T-cell (primary cell): ENCODE data around the gene IGLON5. TPM values are rescaled to one million over a fixed set of nuclear protein-coding genes. Genes with fewer than 3 reads are reported as not detected.

ENCODE experiments used
- ATAC-seq, 4 experiments: fragments of 200-7000 bp in 3 of 4; fragments of 150-1000 bp in 1 of 4; cut with Tn5 transposase; replicated peaks in 1 of 4; 1 replicate in 3 of 4; 2 replicates in 1 of 4; pipeline ENCODE4 v1.10.0; 2021; ENCODE audit warnings: moderate library complexity in 3 of 4, mild to moderate bottlenecking in 2 of 4, moderate number of reproducible peaks in 1 of 4
- CTCF ChIA-PET, 2 donors: fragments of 300-600 bp; sonication (Branson Sonifier 250); formaldehyde crosslinking; loops; one replicate each; lab custom pipeline; 2022; ENCODE audit warnings: antibody characterized with exemption in 2 of 2; lab: Charles Lee
- POLR2A ChIA-PET, 2 donors: fragments of 300-600 bp; sonication (Branson Sonifier 250); formaldehyde crosslinking; loops; one replicate each; lab custom pipeline; 2022; ENCODE audit warnings: antibody characterized with exemption in 2 of 2; lab: Charles Lee
- DNase-seq, 35 experiments: peaks; one replicate each; pipeline versions ENCODE4 v3.0.0 to v3.0.0-alpha.2; 2013 to 2023
- H3K27ac ChIP-seq: one replicate; pipeline ENCODE4 v1.5.1; 2013; ENCODE audit warnings: low read length
- H3K27me3 ChIP-seq, 2 experiments: replicated peaks in 1 of 2; 1 replicate in 1 of 2; 2 replicates in 1 of 2; pipeline versions ENCODE4 v1.6.1 to v1.7.0; 2013; ENCODE audit warnings: low read length in 1 of 2, mixed read lengths in 1 of 2; ENCODE audit not compliant: control insufficient read depth in 2 of 2, insufficient read depth in 2 of 2; ENCODE audit errors: extremely low read depth in 1 of 2
- H3K36me3 ChIP-seq, 2 donors: 1 replicate in 1 of 2; 2 replicates in 1 of 2; pipeline versions ENCODE4 v1.6.1 to v1.7.0; 2013; ENCODE audit warnings: low read length in 1 of 2; ENCODE audit not compliant: control insufficient read depth in 2 of 2, insufficient read depth in 1 of 2; ENCODE audit errors: extremely low read depth in 1 of 2
- H3K4me1 ChIP-seq, 2 experiments: 1 replicate in 1 of 2; 2 replicates in 1 of 2; pipeline versions ENCODE4 v1.6.1 to v1.7.0; 2013; ENCODE audit warnings: low read length in 2 of 2, mixed read lengths in 1 of 2; ENCODE audit not compliant: insufficient read depth in 2 of 2, control insufficient read depth in 1 of 2; ENCODE audit errors: extremely low read depth in 1 of 2
- H3K4me3 ChIP-seq, 2 donors: 1 replicate in 1 of 2; 2 replicates in 1 of 2; pipeline versions ENCODE4 v1.5.1 to v1.7.0; 2013; ENCODE audit warnings: mild to moderate bottlenecking in 2 of 2, low read length in 1 of 2, moderate library complexity in 1 of 2; ENCODE audit not compliant: control insufficient read depth in 1 of 2; ENCODE audit errors: extremely low read depth in 1 of 2
- H3K9me3 ChIP-seq: 2 replicates; pipeline ENCODE4 v1.7.0; 2013
- H3K27ac Mint-ChIP-seq, 2 donors: one replicate each; pipeline ENCODE4 v1.8.0; 2020 to 2021; ENCODE audit warnings: mild to moderate bottlenecking in 2 of 2, mixed read lengths in 2 of 2
- H3K27me3 Mint-ChIP-seq, 2 donors: one replicate each; pipeline ENCODE4 v1.8.0; 2021 to 2022; ENCODE audit warnings: mixed read lengths in 2 of 2
- H3K36me3 Mint-ChIP-seq: one replicate; pipeline ENCODE4 v1.8.0; 2021; ENCODE audit warnings: mixed read lengths
- H3K4me1 Mint-ChIP-seq, 3 donors: one replicate each; pipeline ENCODE4 v1.8.0; 2020 to 2022; ENCODE audit warnings: mixed read lengths in 3 of 3, mild to moderate bottlenecking in 1 of 3
- H3K4me3 Mint-ChIP-seq, 3 donors: one replicate each; pipeline ENCODE4 v1.8.0; 2020 to 2022; ENCODE audit warnings: mild to moderate bottlenecking in 3 of 3, mixed read lengths in 3 of 3, moderate library complexity in 3 of 3
- H3K9me3 Mint-ChIP-seq, 3 donors: one replicate each; pipeline ENCODE4 v1.8.0; 2020 to 2022; ENCODE audit warnings: mixed read lengths in 3 of 3
- WGBS: methylation state at CpG from one replicate; pipeline ENCODE4 v1.1.5; 2013; ENCODE audit warnings: missing lambda C conversion rate; ENCODE audit not compliant: insufficient coverage; 5-methylcytosine and 5-hydroxymethylcytosine counted together
- total RNA-seq, 35 experiments: library from RNA in 6 of 35; stranded (reverse) in 6 of 35; fragments of 120-200 nt in 1 of 35; gene quantifications; one replicate each; pipeline versions ENCODE4 v1.2.1 to v1.2.4 and lab custom pipeline; 2013 to 2026

IGLON5 gene
- total RNA-seq, 5 donors from 2014 or later (not counting 1 experiment from before 2014, with no cell fraction given), result 0.10 TPM; not detected in 4

DNA sequence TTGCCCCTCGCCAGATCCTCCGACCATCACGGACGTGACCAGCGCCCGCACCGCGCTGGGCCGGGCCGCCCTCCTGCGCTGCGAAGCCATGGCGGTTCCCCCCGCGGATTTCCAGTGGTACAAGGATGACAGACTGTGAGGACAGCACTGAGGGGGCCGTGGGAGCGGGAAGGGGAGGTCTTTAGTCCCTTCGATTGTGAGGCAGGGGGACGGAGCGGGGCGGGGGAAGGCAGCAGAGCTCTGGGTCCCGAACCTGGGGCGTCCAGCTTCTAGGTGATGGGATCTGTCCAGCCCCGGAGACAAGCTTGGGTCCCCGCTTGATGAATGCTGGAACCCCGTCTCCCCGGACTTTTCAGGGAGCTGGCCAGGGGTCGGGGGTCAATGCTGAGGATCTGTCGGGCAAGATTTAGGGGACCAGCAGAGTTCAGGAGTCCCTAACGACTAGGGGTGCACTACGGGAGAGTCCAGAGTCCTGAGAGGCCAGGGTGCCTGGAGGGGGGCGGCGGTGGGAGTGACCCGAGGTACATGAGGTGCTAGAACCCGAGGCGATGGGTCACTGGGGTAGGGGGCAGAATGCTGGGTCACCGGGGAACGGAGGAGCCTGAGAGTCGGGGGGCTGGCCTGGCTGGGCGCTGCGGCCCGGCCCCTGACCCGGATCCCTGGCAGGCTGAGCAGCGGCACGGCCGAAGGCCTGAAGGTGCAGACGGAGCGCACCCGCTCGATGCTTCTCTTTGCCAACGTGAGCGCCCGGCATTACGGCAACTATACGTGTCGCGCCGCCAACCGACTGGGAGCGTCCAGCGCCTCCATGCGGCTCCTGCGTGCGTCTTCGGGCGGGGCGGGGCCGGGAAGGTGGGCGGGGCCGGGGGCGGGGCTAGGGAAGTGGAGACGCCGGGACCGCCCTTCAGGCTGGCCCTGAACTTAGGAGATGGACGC lies 15.9 kb downstream of the IGLON5 start:
- peak in 30 of 35 experiments; percentile 18 to 59 (median 33) for DNase-seq
- WGBS, result 9% methylated on average over 53 of the region's 75 CpGs

DNA sequence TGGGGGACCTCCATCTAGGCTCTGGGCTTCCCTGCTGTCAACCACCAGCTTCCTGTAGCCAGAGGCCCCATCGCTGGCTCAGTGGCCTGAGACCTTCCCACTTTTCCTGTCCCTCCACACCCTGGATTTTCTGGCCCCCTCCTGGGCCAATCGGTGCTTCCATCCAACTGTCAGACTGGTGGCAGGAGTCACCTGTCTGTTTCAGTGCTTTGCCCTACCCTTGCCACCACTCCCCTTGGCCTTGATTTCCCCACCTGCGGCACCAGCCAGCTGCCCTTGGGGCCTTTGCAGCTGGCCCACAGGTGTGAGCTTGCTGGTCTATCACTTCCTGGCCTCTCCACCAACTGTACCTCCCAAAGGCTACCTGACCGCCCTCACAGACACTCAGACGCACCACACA lies 18.0 kb downstream of the IGLON5 start:
- POLR2A ChIA-PET, result no interaction called here
- DNase-seq, result no peak
- Mint-ChIP-seq H3K36me3 (peaks cover 3% of the 10 kb centered on the region), H3K9me3 (peaks cover 0 to 4% (median 0%) of the 10 kb centered on the region in 3 donors), H3K4me3 (no peak overlapping the region), H3K4me1 (peaks cover 6 to 7% (median 7%) of the 10 kb centered on the region in 3 donors), H3K27me3 (peaks cover 48 to 57% of the 10 kb centered on the region in 2 donors), H3K27ac (no peak overlapping the region)
- Histone ChIP-seq H3K4me1 (peaks cover 0 to 15% of the 10 kb centered on the region in 2 experiments), H3K4me3 (no peak overlapping the region), H3K9me3 (no peaks in the 10 kb centered on the region), H3K36me3 (no peaks in the 10 kb centered on the region), H3K27ac (no peak overlapping the region), H3K27me3 (peaks cover 0 to 65% of the 10 kb centered on the region in 2 experiments)
- no peak for ATAC-seq
- WGBS, result 79% methylated on average over 4 of the region's 5 CpGs
- CTCF ChIA-PET, result interaction anchor here in 1 of 2 donors (0.8 kb wide), 1 partner anchor 12 kb away, joined by 3 read pairs; no protein-coding TSS in a partner anchor

More for the DNA sequence above, 15.9 kb downstream of the IGLON5 start:
- Histone ChIP-seq H3K9me3 (no peaks in the 10 kb centered on the region), H3K4me3 (peak overlapping the region in 1 of 2 donors; percentile 40), H3K36me3 (no peaks in the 10 kb centered on the region), H3K27me3 (peaks cover 0 to 67% of the 10 kb centered on the region in 2 experiments), H3K4me1 (peaks cover 0 to 15% of the 10 kb centered on the region in 2 experiments), H3K27ac (no peak overlapping the region)
- Mint-ChIP-seq H3K4me3 (peak overlapping the region in 2 of 3 donors; percentile 55 to 59), H3K36me3 (peaks cover 3% of the 10 kb centered on the region), H3K27me3 (peaks cover 60 to 77% of the 10 kb centered on the region in 2 donors), H3K9me3 (peaks cover 0 to 4% (median 0%) of the 10 kb centered on the region in 3 donors), H3K27ac (no peak overlapping the region), H3K4me1 (peaks cover 6 to 7% (median 7%) of the 10 kb centered on the region in 3 donors)
- ATAC-seq, result peak; percentile 61 to 86 (median 70)
- ChIA-PET POLR2A (no interaction called here), CTCF (no interaction called here)

DNA sequence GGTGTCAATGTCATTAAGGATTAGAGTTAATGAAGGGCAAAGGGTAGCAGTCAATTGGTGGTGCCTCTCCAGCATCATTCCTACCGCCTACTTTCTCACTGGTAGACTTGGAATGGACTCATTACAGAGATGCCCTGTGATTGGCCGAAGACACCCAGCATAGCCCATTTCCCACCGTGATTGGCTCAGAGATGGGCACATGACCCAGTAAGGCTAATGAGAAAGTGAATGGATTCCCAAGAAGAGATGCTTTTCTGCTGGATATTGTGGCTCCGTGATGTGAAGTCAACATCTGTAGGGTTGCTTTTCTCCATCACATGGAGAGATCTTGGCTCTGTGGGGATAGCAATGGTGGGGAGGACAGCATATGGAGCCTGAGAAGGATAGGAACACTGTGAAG lies 18.9 kb downstream of the IGLON5 start:
- H3K27me3 Mint-ChIP-seq, result peaks cover 51 to 53% of the 10 kb centered on the region in 2 donors
- peaks cover 0 to 4% (median 0%) of the 10 kb centered on the region in 3 donors for H3K9me3 Mint-ChIP-seq
- H3K27ac Mint-ChIP-seq, result no peak overlapping the region

DNA sequence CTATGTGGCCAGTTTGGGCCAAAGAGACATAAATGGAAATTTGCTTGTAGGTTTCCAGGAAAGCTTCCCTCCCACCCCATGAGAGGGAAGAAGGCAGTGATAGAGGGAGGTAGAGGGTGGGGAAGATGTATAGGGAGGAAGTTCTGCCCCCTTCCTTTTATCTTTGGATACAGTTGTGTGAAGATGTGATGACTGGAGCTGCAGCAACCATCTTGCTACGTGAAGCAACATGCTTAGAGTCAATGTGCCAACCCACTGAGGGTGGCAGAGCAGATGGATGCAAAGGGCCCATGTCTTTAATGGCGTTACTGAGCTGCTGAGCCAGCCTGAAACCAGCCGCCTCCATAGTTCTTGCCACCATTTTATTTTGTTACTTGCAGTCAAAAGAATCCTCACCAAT lies 19.7 kb downstream of the IGLON5 start:
- Mint-ChIP-seq H3K27me3 (peaks cover 43 to 45% of the 10 kb centered on the region in 2 donors), H3K9me3 (peaks cover 0 to 4% (median 0%) of the 10 kb centered on the region in 3 donors), H3K4me3 (no peak overlapping the region), H3K36me3 (peaks cover 3% of the 10 kb centered on the region), H3K27ac (no peak overlapping the region), H3K4me1 (peaks cover 6 to 7% (median 7%) of the 10 kb centered on the region in 3 donors)
- Histone ChIP-seq H3K4me1 (peaks cover 0 to 15% of the 10 kb centered on the region in 2 experiments), H3K27me3 (peaks cover 0 to 50% of the 10 kb centered on the region in 2 experiments), H3K9me3 (no peaks in the 10 kb centered on the region), H3K27ac (no peak overlapping the region), H3K4me3 (no peak overlapping the region), H3K36me3 (no peaks in the 10 kb centered on the region)
- 62% methylated on average over 3 of the region's 3 CpGs for WGBS
- POLR2A ChIA-PET, result no interaction called here
- DNase-seq, result no peak
- ATAC-seq, result no peak
- CTCF ChIA-PET, result no interaction called here

More for the DNA sequence above, 18.9 kb downstream of the IGLON5 start:
- no peak for ATAC-seq
- Histone ChIP-seq H3K4me3 (no peak overlapping the region), H3K4me1 (peaks cover 0 to 15% of the 10 kb centered on the region in 2 experiments), H3K27ac (no peak overlapping the region), H3K9me3 (no peaks in the 10 kb centered on the region), H3K27me3 (peaks cover 0 to 58% of the 10 kb centered on the region in 2 experiments), H3K36me3 (no peaks in the 10 kb centered on the region)
- H3K4me3 Mint-ChIP-seq, result no peak overlapping the region
- H3K36me3 Mint-ChIP-seq, result peaks cover 3% of the 10 kb centered on the region
- ChIA-PET CTCF (no interaction called here), POLR2A (no interaction called here)
- 81% methylated on average over 3 of the region's 4 CpGs for WGBS
- H3K4me1 Mint-ChIP-seq, result peaks cover 6 to 7% (median 7%) of the 10 kb centered on the region in 3 donors
- DNase-seq, result no peak

DNA sequence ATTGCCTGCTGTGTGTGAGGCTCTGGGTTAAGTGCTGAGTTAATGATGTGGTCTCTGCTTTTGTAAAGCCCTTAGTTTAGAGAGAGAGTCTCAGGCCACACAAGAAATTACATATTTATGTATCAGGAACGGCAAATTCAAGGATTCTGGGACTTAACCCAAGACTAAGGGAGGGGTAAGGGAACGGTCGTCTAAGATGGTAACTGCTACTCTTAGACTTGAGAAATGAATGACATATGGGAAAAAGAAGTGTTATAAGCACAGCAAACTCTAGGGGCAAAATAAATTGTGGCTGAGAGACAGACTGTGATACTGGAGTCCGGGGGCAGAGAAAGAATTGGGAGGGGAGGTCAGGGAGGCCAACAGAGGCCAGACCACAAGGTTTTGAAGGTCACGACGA lies 20.3 kb downstream of the IGLON5 start:
- Histone ChIP-seq H3K4me1 (peaks cover 0 to 15% of the 10 kb centered on the region in 2 experiments), H3K27me3 (peaks cover 0 to 45% of the 10 kb centered on the region in 2 experiments), H3K9me3 (no peaks in the 10 kb centered on the region), H3K4me3 (no peak overlapping the region), H3K36me3 (no peaks in the 10 kb centered on the region), H3K27ac (no peak overlapping the region)
- Mint-ChIP-seq H3K4me3 (no peak overlapping the region), H3K27ac (peak overlapping the region in 1 of 2 donors; percentile 3), H3K36me3 (peaks cover 3% of the 10 kb centered on the region), H3K9me3 (peaks cover 0 to 4% (median 0%) of the 10 kb centered on the region in 3 donors), H3K27me3 (peaks cover 42 to 43% of the 10 kb centered on the region in 2 donors), H3K4me1 (peaks cover 6 to 7% (median 7%) of the 10 kb centered on the region in 3 donors)
- DNase-seq (no peak), ATAC-seq (no peak)
- 94% methylated on average over 5 of the region's 6 CpGs for WGBS
- CTCF ChIA-PET, result no interaction called here
- POLR2A ChIA-PET, result no interaction called here

DNA sequence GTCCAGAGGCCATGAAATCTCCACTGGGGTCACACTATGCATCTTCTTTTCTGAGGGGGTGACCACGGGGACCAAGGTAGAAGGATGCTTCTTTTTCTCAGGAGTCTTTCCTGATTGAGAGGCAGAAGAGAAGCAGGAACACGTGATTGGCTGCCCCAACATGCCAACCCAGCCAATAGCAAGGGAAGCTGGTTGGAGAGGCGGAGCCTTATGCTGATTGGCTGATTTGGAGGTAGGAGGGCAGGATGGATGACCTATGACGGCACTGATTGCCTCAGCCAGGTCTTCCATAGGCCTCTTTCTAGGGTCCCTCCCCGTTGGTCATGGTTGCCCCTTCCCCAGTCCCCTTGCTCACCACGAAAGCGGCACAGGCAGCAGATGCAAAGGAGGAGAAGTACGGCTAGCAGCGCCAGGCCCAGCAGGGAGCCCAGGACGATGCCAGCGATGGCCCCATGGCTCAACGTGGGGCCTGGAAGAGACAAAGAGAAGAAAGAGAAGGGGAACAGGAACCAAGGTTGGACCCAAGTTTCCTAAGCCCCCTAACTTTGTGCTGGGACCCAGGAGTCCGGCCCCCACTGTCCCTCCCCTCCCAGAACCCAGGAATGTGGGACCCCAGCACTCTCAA lies 22.5 kb downstream of the IGLON5 start:
- no peak overlapping the region for H3K27ac Mint-ChIP-seq

More for the DNA sequence above, 22.5 kb downstream of the IGLON5 start:
- H3K27me3 Mint-ChIP-seq, result peaks cover 23 to 36% of the 10 kb centered on the region in 2 donors
- H3K27ac ChIP-seq, result no peak overlapping the region
- peaks cover 0 to 4% (median 0%) of the 10 kb centered on the region in 3 donors for H3K9me3 Mint-ChIP-seq
- H3K36me3 Mint-ChIP-seq, result peaks cover 3% of the 10 kb centered on the region
- no peaks in the 10 kb centered on the region for H3K36me3 ChIP-seq
- no peak for DNase-seq
- H3K4me3 ChIP-seq, result no peak overlapping the region
- POLR2A ChIA-PET, result no interaction called here
- WGBS, result 90% methylated on average over 9 of the region's 13 CpGs
- CTCF ChIA-PET, result no interaction called here
- ATAC-seq, result no peak
- peaks cover 2 to 7% of the 10 kb centered on the region in 2 experiments for H3K4me1 ChIP-seq
- no peaks in the 10 kb centered on the region for H3K9me3 ChIP-seq
- H3K4me1 Mint-ChIP-seq, result peaks cover under 1 to 7% (median 4%) of the 10 kb centered on the region in 3 donors
- no peak overlapping the region for H3K4me3 Mint-ChIP-seq
- peaks cover 0 to 34% of the 10 kb centered on the region in 2 experiments for H3K27me3 ChIP-seq
